Coronary artery (tissue), 2 donors: Measurements from ENCODE around the gene PET100.

Experiments
- DNase-seq: peaks from one replicate; pipeline ENCODE4 v3.0.0-alpha.2; 2017; ENCODE audit warnings: low spot score
- H3K27ac ChIP-seq, 2 donors: fragments of 200-600 bp; sonication (generic); one replicate each; pipeline ENCODE4 v1.5.1; 2016 to 2019
- H3K4me3 ChIP-seq: fragments of 200-600 bp; sonication (generic); 2 replicates; pipeline ENCODE4 v1.5.1; 2016; ENCODE audit warnings: mild to moderate bottlenecking, moderate library complexity
- TF ChIP-seq, protein P1 (sequence below): fragments of 200-600 bp; sonication (generic); IDR thresholded peaks from one replicate; pipeline ENCODE4 v1.5.1; 2019; ENCODE audit warnings: antibody characterized with exemption

Gene PET100

DNA sequence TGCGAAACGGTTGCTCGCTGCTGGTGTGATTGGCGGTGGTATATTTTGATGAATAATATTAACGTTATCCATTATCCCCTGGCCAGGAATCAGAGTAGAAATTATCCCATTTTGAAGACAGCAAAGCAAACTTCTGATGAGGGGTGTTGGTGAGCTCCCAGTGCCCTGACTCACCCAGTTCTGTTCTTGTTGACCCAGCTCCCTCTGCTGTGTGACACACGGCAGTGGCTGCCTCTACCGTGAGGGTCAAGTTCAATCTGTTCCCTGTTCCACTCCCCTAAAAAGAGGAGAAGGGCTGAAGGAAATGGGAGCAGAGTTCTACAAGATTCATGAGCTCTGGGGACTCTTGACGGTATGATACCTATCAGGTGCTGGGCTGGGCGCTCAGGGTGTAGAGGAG, 31.9 kb upstream of the PET100 start:
- TF ChIP-seq, protein P1, sequence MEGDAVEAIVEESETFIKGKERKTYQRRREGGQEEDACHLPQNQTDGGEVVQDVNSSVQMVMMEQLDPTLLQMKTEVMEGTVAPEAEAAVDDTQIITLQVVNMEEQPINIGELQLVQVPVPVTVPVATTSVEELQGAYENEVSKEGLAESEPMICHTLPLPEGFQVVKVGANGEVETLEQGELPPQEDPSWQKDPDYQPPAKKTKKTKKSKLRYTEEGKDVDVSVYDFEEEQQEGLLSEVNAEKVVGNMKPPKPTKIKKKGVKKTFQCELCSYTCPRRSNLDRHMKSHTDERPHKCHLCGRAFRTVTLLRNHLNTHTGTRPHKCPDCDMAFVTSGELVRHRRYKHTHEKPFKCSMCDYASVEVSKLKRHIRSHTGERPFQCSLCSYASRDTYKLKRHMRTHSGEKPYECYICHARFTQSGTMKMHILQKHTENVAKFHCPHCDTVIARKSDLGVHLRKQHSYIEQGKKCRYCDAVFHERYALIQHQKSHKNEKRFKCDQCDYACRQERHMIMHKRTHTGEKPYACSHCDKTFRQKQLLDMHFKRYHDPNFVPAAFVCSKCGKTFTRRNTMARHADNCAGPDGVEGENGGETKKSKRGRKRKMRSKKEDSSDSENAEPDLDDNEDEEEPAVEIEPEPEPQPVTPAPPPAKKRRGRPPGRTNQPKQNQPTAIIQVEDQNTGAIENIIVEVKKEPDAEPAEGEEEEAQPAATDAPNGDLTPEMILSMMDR: no peak
- Histone ChIP-seq H3K4me3 (no peak overlapping the region), H3K27ac (no peak overlapping the region)
- no peak for DNase-seq

DNA sequence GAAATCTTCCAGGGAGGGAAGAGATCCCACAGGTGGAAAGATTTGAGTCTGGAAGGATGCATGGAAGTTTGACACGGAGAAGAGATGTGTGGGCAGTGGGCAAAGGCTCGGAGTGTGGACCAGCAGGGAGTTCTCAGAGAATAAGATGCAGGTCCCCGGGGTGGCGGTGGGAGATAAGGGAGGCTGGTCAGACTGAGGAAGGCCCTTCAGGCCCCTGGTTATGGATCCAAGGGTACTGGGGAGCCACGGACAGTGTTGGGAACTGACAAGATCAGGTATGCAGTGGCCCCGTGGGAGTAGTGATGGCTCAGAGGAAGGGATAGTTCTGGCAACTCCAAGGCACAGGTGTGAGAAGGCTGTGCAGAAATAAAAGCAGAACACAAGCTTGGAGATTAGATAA, 31.4 kb upstream of the PET100 start:
- Histone ChIP-seq H3K4me3 (no peak overlapping the region), H3K27ac (no peak overlapping the region)
- TF ChIP-seq, protein P1: no peak
- no peak for DNase-seq

DNA sequence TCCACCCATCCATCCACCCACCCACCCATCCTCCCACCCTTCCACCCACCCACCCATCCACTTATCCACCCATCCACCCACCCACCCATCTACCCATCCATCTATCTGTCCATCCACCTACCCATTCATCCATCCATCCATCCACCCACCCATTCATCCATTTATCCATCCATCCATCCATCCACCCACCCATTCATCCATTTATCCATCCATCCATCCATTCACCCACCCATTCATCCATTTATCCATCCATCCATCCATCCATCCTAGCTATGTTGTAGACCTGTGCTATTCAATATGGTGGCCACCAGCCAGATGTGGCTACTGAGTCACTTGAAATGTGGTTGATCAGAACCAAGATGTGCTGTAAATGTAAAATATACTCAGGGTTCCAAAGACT, 28.9 kb upstream of the PET100 start:
- Histone ChIP-seq H3K27ac (no peak overlapping the region), H3K4me3 (no peak overlapping the region)
- no peak for DNase-seq
- TF ChIP-seq, protein P1: no peak

DNA sequence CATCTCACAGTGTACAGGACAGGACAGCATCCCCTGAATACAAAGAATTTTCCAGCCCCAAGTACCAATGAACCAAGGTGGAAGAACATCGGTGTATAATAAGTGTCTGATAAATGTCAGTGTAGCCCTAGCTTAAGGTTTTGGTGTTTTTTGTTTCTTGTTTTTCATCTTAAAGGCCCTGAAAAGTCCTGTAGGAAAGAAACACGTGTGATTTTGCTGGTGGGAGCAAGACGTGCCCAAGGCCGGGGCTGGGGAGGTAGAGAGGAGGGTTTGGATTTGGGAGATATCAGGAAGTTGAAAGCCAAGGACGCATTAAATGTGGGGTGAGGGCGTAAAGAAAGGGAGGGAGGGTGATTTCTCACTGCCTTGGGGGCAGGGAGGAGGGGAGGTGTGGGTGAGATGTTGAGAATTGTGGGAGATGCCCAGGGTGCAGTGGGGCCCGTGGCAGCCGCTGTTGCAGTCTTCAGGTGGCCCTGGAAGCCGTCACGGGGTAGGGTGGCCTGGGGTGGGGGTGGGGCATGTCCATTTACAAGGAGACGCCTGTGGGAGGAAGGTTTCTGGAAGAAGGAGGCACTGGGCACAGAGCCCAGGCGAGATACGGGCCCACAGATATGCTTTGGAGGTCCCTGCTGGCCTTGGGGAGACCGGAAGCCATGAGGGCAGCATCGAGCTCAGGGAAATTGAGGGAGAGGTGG, 27.2 kb upstream of the PET100 start:
- TF ChIP-seq, protein P1: no peak
- H3K27ac ChIP-seq: no peak overlapping the region
- H3K4me3 ChIP-seq: no peak overlapping the region
- DNase-seq: no peak

DNA sequence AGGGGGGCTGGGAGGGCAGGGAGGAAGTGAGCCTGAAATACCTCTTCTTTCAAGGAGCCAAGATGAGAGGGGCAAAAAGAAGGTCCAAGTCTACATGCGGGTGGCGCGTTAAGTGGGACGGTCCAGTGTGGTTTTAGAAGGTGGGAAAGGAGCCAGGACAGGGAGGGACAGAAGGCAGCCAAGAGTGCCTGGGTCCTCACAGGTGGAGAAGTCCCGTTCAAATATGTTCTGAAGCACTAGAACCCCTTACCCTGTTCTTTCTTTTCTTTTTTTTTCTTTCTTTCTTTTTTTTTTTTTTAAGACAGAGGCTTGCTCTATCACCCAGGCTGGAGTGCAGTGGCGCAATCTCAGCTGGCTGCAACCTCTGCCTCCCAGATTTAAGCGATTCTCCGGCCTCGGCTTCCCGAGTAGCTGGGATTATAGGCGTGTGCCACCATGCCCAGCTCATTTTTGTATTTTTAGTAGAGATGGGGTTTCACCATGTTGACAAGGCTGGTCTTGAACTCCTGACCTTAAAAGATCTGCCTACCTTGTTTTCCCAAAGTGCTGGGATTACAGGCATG, 26.6 kb upstream of the PET100 start:
- no peak overlapping the region for H3K4me3 ChIP-seq
- TF ChIP-seq, protein P1: no peak
- no peak for DNase-seq
- H3K27ac ChIP-seq: no peak overlapping the region

DNA sequence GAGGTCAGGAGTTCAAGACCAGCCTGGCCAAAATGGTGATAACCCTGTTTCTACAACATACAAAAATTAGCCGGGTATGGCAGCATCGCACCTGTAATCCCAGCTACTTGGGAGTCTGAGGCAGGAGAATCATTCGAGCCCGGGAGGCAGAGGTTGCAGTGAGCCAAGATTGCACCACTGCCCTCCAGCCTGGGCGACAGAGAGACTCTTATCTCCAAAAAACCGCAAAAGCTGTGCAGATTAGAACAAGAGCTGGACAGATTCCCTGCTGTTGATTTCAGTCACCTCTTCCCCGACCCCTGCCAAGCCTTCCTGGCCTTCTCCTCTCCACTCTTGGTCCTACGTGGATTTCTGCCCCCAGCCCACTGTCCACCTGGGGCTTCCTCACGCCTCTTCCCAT, 25.7 kb upstream of the PET100 start:
- no peak overlapping the region for H3K27ac ChIP-seq
- DNase-seq: no peak
- TF ChIP-seq, protein P1: no peak
- H3K4me3 ChIP-seq: no peak overlapping the region
